Activated CD4-positive, alpha-beta T cell treated with anti-CD3 and anti-CD28 coated beads, Interleukin-2, amount 50 U/mL, for 1 hour (primary cell): ENCODE data around the gene CAMK1D.
"Not testable (repeated sequence)": the region's sequence is repeated elsewhere in the genome, so short reads cannot be mapped to it uniquely, and the experiment has no call there.

Experiments used
- DNase-seq: peaks from one replicate; pipeline ENCODE4 v3.0.0-alpha.2; 2020

CAMK1D gene

GRCh38 chr10:12526311-12526710 lies 177.0 kb downstream of the CAMK1D start:
- DNase-seq: no peak

- no peak for DNase-seq
Measured at GRCh38 chr10:12529976-12530375, 180.6 kb downstream of the CAMK1D start.

DNA sequence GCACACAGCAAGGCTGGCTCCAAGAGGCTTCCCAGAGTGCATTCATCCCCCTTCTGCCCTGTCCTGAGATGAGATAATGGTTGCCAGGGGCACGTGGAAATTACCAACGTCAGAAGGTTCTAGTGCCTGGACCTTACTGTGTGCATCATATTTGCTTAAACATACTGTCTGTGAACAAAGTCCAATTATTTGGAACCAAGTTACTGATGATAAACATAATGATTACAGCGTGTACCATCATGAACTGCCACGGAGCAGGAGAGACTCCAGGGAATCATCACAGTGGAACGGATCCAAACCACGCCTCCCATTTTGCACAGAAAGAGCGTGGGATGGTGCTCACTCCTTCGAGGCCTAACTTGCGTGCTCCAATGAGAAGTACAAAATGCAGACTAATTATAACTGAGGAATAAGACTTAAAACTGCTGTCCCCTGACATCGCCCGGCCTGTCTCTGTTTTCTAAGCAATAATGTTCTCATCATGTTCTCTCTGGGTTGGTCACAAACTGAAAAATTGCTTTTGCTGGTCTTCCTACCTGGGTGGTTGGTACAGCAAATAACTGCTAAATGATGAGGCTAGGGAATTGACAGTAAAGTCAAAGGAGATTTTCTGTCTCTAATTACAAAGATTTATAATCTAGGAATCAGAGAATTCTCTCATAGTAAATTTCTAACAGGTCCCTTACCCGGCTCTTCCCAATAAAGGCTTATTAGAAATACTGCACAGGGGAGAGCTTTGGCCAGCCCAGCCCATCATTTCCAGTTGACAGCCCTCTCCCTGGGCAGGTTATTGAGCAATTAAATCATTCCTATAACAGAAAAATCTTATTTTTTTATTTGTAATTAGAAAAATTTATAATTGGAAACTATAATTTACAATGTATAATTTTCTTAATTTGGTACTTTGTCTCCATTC lies 182.2 kb downstream of the CAMK1D start:
- DNase-seq: no peak

DNA sequence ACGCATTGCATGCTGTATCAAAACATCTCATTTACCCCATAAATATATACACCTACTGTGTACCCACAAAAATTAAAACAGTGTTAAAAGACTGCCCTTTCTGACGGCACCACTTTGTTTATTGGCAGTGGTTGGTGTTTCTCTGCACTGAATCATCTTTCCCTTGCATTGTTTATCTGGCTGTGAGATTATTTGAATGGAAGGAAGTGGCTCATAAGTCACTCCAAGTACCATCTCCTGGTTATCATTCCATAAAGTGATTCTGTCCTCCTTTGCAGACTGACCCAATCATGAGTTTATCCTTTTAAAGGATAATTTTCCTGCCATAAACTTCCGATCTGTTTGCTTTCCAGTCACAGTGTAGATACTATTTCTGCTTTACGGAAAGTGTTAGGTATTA lies 183.8 kb downstream of the CAMK1D start:
- no peak for DNase-seq

DNA sequence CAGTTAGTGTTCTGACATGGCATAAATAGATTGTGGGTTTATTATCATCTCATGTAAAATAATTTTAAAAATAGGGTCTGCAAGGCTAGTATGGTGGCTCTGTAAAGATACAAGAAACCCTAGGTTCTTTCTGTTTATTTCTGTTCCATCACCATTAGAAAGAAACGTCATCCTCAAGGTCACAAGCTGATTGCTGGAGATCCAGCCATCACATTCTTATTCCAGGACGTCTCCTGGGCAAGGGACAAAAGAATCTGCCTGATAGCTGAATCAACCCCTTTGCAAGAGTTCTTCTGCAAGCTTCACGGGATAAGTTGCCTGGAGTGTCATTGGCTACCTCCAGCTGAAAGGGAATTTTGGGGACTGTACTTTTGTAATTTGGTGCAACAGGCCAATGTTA lies 184.4 kb downstream of the CAMK1D start:
- DNase-seq: no peak

DNA sequence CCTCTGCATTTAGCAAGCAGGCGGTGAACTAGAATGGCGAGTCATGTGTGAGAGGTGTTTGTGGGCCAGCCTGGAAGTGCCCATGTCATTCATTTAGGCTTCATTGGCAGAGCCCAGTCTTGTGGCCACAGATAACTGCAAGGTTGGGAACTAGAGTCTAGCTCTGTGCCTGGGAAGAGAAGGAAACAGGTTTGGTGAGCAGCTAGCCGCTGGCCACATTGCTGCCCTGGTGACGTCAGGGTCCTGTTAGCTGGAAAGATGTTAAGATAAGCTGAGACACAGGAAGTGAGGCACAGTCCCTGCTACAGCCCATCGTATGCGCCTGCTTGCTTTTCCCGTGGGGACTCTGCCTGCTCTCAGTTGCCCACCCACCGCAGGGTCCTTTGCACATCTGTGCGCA lies 185.5 kb downstream of the CAMK1D start:
- no peak for DNase-seq

- DNase-seq: no peak
Measured at GRCh38 chr10:12535656-12536055, 186.3 kb downstream of the CAMK1D start.

DNA sequence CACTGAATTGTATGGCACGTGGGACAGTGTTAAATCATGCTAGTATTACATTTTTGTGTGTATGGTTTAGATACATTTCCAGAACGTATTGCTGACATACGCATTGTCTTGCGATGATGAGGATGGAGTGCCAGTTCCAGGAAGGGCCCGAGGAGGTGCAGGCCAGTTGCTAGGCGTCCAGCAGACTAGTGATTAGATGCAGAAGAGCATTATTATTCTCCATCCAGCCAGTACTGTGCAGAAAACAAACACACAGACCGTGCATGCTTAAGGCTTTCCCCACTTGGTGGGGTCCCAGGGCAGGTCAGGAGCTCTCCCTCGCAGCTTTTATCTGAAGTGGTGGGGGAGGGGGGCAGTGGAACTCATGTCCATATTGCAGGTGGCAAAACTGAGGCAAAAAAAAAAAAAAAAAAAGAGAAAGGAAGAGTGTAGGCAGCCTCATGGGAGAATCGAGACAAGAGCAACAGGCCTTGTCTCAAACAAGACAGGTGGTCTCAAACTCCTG lies 189.2 kb downstream of the CAMK1D start:
- DNase-seq: no peak

DNA sequence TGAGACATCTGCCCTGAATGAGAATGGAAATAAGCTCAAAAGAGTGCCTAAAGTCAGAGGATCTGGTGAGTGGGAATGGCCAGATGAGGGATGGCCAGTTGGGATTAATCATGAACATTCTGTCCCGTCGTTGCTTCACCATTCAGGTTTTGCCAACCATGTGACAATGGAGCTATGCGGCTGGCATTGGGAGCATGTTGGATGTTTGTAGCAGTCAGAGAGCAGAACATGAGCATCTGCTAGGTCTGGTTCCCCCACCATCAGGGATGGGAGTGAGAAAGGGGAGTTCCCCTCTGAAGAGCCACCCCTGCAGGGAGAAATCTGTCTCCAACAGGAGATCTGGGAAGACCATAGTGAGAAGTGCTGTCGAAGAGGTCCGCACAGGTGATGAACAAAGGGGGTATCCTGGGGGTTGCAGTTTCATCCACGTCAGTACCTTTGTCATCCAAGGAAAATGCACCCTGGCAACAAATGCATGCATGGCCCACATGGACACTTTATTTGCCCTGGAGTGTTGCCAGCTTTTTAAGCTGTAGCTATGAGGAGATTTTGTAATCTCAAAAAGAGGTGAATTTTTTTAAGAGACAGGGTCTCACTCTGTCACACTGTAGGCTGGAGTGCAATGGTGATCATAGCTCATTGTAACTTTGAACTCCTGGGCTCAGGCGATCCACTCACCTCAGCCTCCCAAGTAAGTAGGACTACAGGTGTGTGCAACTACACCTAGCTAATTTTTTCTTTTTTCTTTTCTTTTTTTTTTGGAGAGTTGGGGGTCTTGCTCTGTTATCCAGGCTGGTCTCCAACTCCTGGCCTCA lies 190.2 kb downstream of the CAMK1D start:
- DNase-seq: no peak

DNA sequence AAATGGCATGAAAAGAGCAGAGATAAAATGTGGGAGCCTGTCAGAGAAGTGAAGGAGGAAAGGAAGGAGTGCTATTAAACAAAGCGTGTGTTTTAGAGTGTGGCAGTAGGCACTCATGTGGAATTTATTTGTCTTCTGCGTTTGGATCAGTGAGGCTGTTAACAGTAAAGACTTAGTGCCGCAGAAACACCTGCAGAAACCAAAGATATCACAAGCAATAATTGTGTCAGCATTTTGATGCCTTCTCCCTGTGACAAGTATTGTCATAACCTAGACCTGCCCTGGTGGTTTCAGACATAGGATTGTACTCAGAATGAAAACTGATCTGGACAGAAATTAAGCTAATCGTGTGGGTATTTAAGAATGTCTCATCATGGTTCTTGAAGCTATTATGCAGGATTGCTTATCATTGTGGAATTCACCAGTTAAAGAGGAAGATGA lies 191.0 kb downstream of the CAMK1D start:
- DNase-seq: no peak

DNA sequence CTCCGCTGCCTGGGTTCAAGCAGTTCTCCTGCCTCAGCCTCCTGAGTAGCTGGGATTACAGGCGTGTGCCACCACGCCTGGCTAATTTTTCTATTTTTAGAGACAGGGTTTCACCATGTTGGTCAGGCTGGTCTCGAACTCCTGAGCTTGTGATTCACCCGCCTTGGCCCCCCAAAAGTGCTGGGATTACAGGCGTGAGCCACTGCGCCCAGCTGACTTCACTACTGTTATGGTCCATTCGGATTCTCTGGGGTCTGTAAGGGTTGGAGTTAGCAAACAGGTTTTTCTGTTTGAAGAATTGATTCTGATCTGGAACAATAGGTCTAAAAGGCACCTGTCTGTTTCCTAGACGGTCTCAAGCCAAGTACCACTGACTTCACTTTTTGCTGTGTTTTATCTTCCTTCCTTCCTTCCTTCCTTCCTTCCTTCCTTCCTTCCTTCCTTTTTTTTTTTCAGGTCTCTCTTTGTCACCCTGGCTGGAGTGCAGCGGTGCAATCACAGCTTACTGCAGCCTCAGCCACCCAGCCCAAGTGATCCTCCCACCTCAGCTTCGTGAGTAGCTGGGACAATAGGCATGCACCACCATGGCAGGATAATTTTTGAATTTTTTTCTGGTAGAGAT lies 192.2 kb downstream of the CAMK1D start:
- DNase-seq: no peak

DNA sequence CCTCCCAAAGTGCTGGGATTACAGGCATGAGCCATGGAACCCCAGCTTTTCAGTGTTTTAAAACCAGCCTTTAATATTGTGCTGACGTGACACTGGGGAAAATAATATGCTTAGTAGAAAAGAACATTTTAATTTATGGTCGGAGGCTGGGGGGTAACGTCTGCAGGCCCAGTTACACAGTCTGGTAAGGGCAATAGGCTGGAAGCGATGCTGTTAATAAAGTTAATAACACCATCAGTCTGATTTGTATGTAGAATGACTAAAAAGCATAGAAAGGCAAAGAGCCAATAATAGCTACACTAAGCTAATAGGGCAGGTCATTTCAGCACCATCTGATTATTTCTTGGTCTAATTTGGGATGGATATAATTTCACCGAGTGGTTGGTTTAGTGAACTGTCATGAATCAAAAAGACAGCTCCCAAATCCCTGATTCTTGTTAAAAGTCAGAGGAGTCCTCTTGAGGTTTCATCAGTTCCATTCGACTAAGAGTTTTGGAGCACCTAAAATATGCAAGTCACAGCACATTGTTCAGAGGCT lies 192.9 kb downstream of the CAMK1D start:
- no peak for DNase-seq

DNA sequence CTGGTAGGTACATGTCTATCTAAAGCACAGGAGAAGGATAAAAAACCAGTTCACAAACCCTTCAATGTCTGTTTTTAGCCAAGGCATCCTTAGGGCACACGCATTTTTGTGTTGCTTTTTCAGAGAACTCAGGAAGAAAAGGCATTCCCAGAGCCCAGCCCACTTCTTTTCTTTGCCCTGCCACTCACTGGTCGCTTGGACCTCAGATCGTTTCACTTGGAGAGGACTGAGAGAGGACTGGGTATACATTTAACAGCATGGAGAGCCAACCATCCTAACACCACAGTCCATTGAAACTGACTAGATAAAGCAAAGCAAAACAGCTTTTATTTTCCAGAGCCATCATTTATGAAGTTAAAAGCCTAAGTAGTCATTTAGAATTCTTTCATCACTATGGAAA lies 194.2 kb downstream of the CAMK1D start:
- DNase-seq: no peak

- not testable (repeated sequence) for DNase-seq
Measured at GRCh38 chr10:12546160-12546802, 196.9 kb downstream of the CAMK1D start.

- no peak for DNase-seq
Measured at GRCh38 chr10:12547301-12547771, 198.0 kb downstream of the CAMK1D start.

GRCh38 chr10:12549297-12549696 lies 199.9 kb downstream of the CAMK1D start:
- no peak for DNase-seq

DNA sequence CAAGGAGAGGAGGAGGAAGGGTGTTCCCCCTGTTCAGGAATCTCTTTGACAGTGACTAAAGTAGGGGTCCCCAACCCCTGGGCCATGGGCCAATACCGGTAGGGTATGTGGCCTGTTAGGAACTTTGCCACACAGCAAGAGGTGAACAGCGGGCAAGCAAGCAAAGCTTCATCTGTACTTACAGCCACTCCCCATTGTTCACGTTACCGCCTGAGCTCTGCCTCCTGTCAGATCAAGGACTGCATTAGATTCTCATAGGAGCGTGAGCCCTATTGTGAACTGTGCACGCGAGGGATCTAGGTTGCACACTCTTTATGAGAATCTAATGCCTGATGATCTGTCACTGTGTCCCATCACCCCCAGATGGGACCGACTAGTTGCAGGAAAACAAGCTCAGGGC lies 201.6 kb downstream of the CAMK1D start:
- no peak for DNase-seq

- DNase-seq: no peak
Measured at GRCh38 chr10:12556039-12556438, 206.7 kb downstream of the CAMK1D start.

- DNase-seq: no peak
Measured at GRCh38 chr10:12559578-12560178, 210.3 kb downstream of the CAMK1D start.

GRCh38 chr10:12561307-12561706 lies 212.0 kb downstream of the CAMK1D start:
- DNase-seq: no peak

DNA sequence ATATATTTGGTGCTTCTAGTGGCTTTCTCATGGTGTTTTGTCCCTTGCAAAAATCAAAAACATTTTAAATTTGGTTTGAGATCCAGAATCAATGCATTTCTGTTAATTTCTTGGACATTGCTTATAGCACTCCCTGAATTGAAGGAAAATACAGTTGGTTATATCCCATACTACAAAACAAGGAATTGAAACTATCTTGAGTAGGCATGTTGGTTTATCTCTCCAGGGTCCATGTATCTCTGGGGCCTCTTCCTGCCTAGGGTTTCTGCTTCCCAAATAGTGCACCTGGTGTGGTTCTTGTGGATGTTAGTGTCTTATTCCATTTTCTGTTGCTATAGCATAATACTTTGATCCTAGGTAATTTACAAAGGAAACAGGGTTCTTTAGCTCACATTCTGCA lies 212.4 kb downstream of the CAMK1D start:
- no peak for DNase-seq

DNA sequence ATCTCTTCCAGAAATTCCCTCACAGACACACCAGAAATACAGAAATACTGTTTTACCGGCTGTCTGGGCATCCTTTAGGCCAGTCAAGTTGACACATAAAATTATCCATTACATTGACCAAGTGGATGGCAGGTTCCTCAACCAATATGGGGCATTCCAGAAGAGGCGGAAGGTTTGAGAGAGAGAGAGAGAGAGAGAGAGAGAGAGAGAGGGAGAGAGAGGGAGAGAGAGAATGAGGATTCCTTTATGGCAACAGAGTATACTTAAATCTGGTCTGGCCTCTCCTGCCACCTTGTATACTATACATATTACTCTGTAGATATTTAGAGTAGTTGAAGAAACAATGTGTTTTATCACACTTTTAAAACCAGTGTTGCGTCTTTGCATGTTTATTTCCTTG lies 214.1 kb downstream of the CAMK1D start:
- no peak for DNase-seq
